ENCODE data around the gene PAK5. TPM values are rescaled to one million over a fixed set of nuclear protein-coding genes. Genes with fewer than 3 reads are reported as not detected.

Gene PAK5
- total and polyA plus RNA-seq, 4 donors, result 0.02 to 0.17 (median 0.04) TPM; not detected in 1

GRCh38 chr20:9686866-9687265 lies 152.0 kb downstream of the PAK5 start:
- no peak for DNase-seq (ENCODE audit: low spot score)
- no peak for TF ChIP-seq REST (IDR thresholded peaks at IDR 0.05)
- TF ChIP-seq YY1 (IDR thresholded peaks at IDR 0.05), result no peak
- TF ChIP-seq FOXA2 (IDR thresholded peaks at IDR 0.05), result no peak
- TF ChIP-seq HNF4A (conservative IDR thresholded peaks at IDR 0.05), result no peak
- TF ChIP-seq HNF4G (IDR thresholded peaks at IDR 0.05), result no peak
- Histone ChIP-seq H3K27ac (ENCODE audit: low read depth in 1 of 2, low read length in 2 of 2) (no peak overlapping the region), H3K36me3 (ENCODE audit: control insufficient read depth in 4 of 4, insufficient read depth in 3 of 4, low read depth in 1 of 4, low read length in 3 of 4) (no peaks in the 10 kb centered on the region), H3K4me1 (ENCODE audit: control insufficient read depth in 4 of 4, insufficient read depth in 4 of 4, low read length in 3 of 4) (no peaks in the 10 kb centered on the region), H3K4me3 (ENCODE audit: low read depth in 1 of 3, low read length in 3 of 3) (no peak overlapping the region), H3K9me3 (ENCODE audit: control insufficient read depth in 4 of 4, low read length in 3 of 4) (no peaks in the 10 kb centered on the region), H3K9ac (ENCODE audit: low read depth in 1 of 2, low read length in 2 of 2) (no peak overlapping the region), H3K27me3 (ENCODE audit: control insufficient read depth in 4 of 4, insufficient read depth in 4 of 4, low read length in 3 of 4) (peaks cover 0 to 3% (median 0%) of the 10 kb centered on the region in 4 donors)
- WGBS, result 68% methylated on average over 2 of the region's 2 CpGs

DNA sequence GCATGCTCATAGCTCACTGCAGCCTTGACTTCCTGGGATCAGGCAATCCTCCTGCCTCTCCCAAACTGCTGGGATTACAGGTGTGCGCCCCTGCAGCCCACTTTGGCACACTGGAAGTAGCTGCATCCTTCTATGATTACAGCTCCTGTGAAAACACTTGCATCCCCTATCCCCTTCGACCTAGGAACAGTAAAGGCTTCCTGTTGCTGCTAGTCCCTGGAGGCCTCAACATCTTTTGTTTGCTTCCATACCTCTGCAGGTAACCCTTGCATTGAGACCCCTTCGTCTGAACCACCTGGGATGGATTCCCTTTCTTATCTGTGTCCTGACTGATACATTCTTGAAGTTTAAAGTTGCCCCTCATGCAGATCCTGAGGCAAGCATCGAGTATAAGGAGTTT lies 152.4 kb downstream of the PAK5 start:
- no peaks in the 10 kb centered on the region for H3K4me1 ChIP-seq (ENCODE audit: control insufficient read depth in 4 of 4, insufficient read depth in 4 of 4, low read length in 3 of 4)
- DNase-seq (ENCODE audit: low spot score), result no peak
- H3K4me3 ChIP-seq (ENCODE audit: low read depth in 1 of 3, low read length in 3 of 3), result no peak overlapping the region
- peaks cover 0 to 3% (median 0%) of the 10 kb centered on the region in 4 donors for H3K27me3 ChIP-seq (ENCODE audit: control insufficient read depth in 4 of 4, insufficient read depth in 4 of 4, low read length in 3 of 4)
- H3K9me3 ChIP-seq (ENCODE audit: control insufficient read depth in 4 of 4, low read length in 3 of 4), result no peaks in the 10 kb centered on the region
- TF ChIP-seq RXRA (IDR thresholded peaks at IDR 0.05), result no peak
- no peak for TF ChIP-seq SP1 (IDR thresholded peaks at IDR 0.05)
- TF ChIP-seq HNF4A (conservative IDR thresholded peaks at IDR 0.05), result no peak
- no peak for TF ChIP-seq REST (IDR thresholded peaks at IDR 0.05)
- no peak for TF ChIP-seq EGR1 (IDR thresholded peaks at IDR 0.05; ENCODE audit: low read depth in 2 of 2)
- no peak for TF ChIP-seq NR2F2 (IDR thresholded peaks at IDR 0.05)
- TF ChIP-seq, protein P1, sequence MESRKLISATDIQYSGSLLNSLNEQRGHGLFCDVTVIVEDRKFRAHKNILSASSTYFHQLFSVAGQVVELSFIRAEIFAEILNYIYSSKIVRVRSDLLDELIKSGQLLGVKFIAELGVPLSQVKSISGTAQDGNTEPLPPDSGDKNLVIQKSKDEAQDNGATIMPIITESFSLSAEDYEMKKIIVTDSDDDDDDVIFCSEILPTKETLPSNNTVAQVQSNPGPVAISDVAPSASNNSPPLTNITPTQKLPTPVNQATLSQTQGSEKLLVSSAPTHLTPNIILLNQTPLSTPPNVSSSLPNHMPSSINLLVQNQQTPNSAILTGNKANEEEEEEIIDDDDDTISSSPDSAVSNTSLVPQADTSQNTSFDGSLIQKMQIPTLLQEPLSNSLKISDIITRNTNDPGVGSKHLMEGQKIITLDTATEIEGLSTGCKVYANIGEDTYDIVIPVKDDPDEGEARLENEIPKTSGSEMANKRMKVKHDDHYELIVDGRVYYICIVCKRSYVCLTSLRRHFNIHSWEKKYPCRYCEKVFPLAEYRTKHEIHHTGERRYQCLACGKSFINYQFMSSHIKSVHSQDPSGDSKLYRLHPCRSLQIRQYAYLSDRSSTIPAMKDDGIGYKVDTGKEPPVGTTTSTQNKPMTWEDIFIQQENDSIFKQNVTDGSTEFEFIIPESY (IDR thresholded peaks at IDR 0.05), result no peak
- TF ChIP-seq JUND (IDR thresholded peaks at IDR 0.05), result no peak
- no peak for TF ChIP-seq RAD21 (IDR thresholded peaks at IDR 0.05)
- no peak for TF ChIP-seq FOXA2 (IDR thresholded peaks at IDR 0.05)
- TF ChIP-seq MAX (IDR thresholded peaks at IDR 0.05), result no peak
- TF ChIP-seq HNF4G (IDR thresholded peaks at IDR 0.05), result no peak
- TF ChIP-seq, protein P2, sequence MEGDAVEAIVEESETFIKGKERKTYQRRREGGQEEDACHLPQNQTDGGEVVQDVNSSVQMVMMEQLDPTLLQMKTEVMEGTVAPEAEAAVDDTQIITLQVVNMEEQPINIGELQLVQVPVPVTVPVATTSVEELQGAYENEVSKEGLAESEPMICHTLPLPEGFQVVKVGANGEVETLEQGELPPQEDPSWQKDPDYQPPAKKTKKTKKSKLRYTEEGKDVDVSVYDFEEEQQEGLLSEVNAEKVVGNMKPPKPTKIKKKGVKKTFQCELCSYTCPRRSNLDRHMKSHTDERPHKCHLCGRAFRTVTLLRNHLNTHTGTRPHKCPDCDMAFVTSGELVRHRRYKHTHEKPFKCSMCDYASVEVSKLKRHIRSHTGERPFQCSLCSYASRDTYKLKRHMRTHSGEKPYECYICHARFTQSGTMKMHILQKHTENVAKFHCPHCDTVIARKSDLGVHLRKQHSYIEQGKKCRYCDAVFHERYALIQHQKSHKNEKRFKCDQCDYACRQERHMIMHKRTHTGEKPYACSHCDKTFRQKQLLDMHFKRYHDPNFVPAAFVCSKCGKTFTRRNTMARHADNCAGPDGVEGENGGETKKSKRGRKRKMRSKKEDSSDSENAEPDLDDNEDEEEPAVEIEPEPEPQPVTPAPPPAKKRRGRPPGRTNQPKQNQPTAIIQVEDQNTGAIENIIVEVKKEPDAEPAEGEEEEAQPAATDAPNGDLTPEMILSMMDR (IDR thresholded peaks at IDR 0.05; ENCODE audit: low read depth, low read length, missing input control), result no peak
- TF ChIP-seq TAF1 (conservative IDR thresholded peaks at IDR 0.05), result no peak
- no peaks in the 10 kb centered on the region for H3K36me3 ChIP-seq (ENCODE audit: control insufficient read depth in 4 of 4, insufficient read depth in 3 of 4, low read depth in 1 of 4, low read length in 3 of 4)
- WGBS, result 31% methylated on average over 4 of the region's 4 CpGs
- no peak overlapping the region for H3K9ac ChIP-seq (ENCODE audit: low read depth in 1 of 2, low read length in 2 of 2)
- no peak overlapping the region for H3K27ac ChIP-seq (ENCODE audit: low read depth in 1 of 2, low read length in 2 of 2)
